H1 (cell line): Measurements from ENCODE around the gene CLIC1. TPM values are rescaled to one million over a fixed set of nuclear protein-coding genes. Genes with fewer than 3 reads are reported as not detected.

Experiments
- EZH2 ChIP-seq: fragments of 200-600 bp; sonication (generic); IDR thresholded peaks from 2 replicates; pipeline ENCODE4 v1.7.1; 2012; ENCODE audit warnings: low read depth, mild to moderate bottlenecking, moderate library complexity, low read length, inconsistent platforms; ENCODE audit not compliant: severe bottlenecking
- SP4 ChIP-seq: IDR thresholded peaks from 2 replicates; pipeline ENCODE4 v1.6.1; 2012; ENCODE audit warnings: low read length, inconsistent platforms
- polyA plus RNA-seq, 7 experiments: library from polyadenylated mRNA; depleted of rRNA in 3 of 7; stranded (reverse) in 5 of 7; unstranded in 2 of 7; fragments of >200 nt in 5 of 7; fragments of 200-250 nt in 2 of 7; gene quantifications; 1 replicate in 5 of 7; 2 replicates in 1 of 7; 4 replicates in 1 of 7; pipeline versions ENCODE4 v1.2.1 to v1.2.3, GENCODE V29; 2011 to 2013; ENCODE audit warnings: missing spikeins in 2 of 7, mixed read lengths in 2 of 7
- total RNA-seq: library from RNA; stranded (reverse); fragmentation: NEBNext Ultra II Directional; extraction: Animal tissue kit (Norgen Biotek cat#: 25700); gene quantifications from 2 replicates; pipeline ENCODE4 v1.2.1, GENCODE V29; 2021

Gene CLIC1
- total and polyA plus RNA-seq, 2 of the 8 experiments (the other 6 are each of a cell fraction or from before 2014, with no cell fraction given): 250 to 277 TPM

DNA sequence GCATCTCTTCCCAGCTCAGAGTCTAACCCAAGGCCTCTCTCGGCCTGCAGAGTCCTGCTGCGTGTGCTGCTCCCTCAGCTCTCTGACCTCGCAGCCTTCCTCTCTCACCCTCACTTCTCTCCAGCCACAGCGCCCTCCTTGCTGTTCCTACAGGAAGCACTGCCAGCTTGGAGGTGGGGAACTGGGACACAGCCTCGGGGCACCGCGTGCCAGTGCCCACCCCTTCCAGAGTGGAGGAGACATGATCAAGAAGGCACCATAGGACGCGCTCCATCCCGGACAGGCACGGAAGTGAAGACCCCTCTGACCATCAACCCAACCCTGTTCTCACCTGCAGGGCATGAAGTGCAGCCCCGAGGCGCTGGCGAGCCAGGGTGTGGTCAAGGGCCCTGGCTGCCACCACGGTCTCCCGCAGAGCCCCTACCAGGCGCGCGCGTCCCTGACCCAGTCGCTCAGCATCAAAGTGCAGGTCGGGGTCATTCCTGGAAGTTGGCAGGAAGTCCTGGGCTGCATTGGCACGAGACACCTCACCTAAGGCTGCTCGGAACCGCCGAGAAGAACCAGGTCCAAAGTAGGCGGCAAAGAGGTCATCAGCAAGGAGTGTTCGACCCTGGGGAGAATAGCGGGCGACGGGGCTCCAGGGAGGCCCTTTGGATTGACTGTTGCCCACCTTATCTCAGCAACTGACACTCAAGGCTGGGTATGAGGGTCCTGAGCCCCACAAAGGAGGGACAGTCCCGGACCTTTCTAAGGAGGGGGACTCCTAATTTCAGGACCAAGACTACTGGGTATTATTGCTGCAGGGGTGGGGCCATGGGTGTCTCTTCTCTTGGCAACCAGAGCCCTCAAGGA is 39.5 kb upstream of the CLIC1 start (continued):
- TF ChIP-seq SP4 (no peak), EZH2 (no peak)
